ENCODE measurements around the gene MAPK7.

The MAPK7 gene

GRCh38 chr17:19363460-19364035, 14.8 kb upstream of the MAPK7 start:
- DNase-seq (ENCODE audit: low spot score) = no peak

GRCh38 chr17:19364699-19365498, 13.4 kb upstream of the MAPK7 start:
- DNase-seq (ENCODE audit: low spot score) = no peak

GRCh38 chr17:19365499-19365817, 12.8 kb upstream of the MAPK7 start:
- DNase-seq (ENCODE audit: low spot score) = no peak

GRCh38 chr17:19365833-19366636, 12.3 kb upstream of the MAPK7 start:
- no peak for DNase-seq (ENCODE audit: low spot score)

- no peak for DNase-seq (ENCODE audit: low spot score)
These were observed 11.7 kb upstream of the MAPK7 start for GRCh38 chr17:19366637-19366972.

GRCh38 chr17:19368229-19368628, 10.1 kb upstream of the MAPK7 start:
- no peak for DNase-seq (ENCODE audit: low spot score)

GRCh38 chr17:19369107-19369778, 9.1 kb upstream of the MAPK7 start:
- DNase-seq (ENCODE audit: low spot score) = no peak

GRCh38 chr17:19369846-19370492, 8.3 kb upstream of the MAPK7 start:
- peak; percentile 43 for DNase-seq (ENCODE audit: low spot score)

- no peak for DNase-seq (ENCODE audit: low spot score)
These were observed 7.8 kb upstream of the MAPK7 start for GRCh38 chr17:19370493-19370960.

GRCh38 chr17:19371259-19372010, 6.9 kb upstream of the MAPK7 start:
- DNase-seq (ENCODE audit: low spot score) = no peak

GRCh38 chr17:19372011-19372370, 6.3 kb upstream of the MAPK7 start:
- no peak for DNase-seq (ENCODE audit: low spot score)

- DNase-seq (ENCODE audit: low spot score) = no peak
These were observed 5.9 kb upstream of the MAPK7 start for GRCh38 chr17:19372439-19372838.

GRCh38 chr17:19372866-19373504, 5.3 kb upstream of the MAPK7 start:
- no peak for DNase-seq (ENCODE audit: low spot score)

GRCh38 chr17:19374136-19374535, 4.2 kb upstream of the MAPK7 start:
- no peak for DNase-seq (ENCODE audit: low spot score)

GRCh38 chr17:19375732-19376131, 2.6 kb upstream of the MAPK7 start:
- no peak for DNase-seq (ENCODE audit: low spot score)

GRCh38 chr17:19376811-19377210, 1.5 kb upstream of the MAPK7 start:
- DNase-seq (ENCODE audit: low spot score) = no peak

GRCh38 chr17:19377602-19378415, 489 bp upstream of the MAPK7 start:
- peak; percentile 97 for DNase-seq (ENCODE audit: low spot score)

- no peak for DNase-seq (ENCODE audit: low spot score)
These were observed 1.2 kb downstream of the MAPK7 start for GRCh38 chr17:19379361-19380065.

All from CD4-positive, alpha-beta T cell treated with Interleukin-6 at 100 ng/mL for 8 hours (primary cell).